HG03097 (cell line): ENCODE data around the gene VSTM2B.

Experiments used
- ATAC-seq: cut with Tn5 transposase; IDR thresholded peaks from one replicate; pipeline ENCODE4 v1.9.1; 2021; ENCODE audit not compliant: unreplicated experiment, low FRiP score

Gene VSTM2B

DNA sequence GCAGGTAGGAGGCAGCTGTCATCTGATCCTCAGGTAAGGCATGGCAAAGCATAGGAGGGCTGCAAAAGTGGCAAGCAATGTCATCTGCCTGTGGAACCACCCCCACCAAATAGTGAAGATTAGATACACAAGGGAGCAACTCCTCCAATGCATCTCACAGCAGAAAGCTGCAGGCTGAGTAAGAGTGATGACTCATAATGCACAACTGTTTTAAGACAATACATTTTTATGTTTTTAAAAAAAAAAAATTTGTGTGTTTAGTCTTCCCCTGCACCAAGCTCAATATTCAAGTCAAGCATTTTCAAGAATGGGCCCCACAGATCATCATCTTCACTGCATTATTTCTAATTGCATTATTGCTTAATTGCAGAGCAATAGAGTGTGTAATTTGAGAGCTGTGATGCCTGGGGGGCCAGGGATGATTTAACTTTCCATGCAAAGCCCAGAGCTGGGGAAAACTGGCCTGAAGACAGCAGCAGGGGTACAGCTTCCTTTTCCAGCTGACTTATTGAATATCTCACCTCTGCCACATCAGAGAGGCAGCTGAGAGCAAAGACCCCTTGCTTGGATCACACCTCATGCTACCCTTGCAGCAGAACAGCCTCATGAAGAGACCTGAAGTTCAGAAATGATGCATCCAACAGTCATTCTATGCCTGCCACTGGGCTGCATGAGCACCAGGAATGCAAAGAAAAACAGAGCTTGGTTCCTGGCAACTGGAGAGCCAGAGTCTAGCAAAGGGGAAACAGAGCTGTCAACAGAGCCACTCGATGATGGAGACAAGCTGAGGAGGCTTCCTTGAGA is 57.6 kb downstream of the VSTM2B start:
- ATAC-seq, result no peak

DNA sequence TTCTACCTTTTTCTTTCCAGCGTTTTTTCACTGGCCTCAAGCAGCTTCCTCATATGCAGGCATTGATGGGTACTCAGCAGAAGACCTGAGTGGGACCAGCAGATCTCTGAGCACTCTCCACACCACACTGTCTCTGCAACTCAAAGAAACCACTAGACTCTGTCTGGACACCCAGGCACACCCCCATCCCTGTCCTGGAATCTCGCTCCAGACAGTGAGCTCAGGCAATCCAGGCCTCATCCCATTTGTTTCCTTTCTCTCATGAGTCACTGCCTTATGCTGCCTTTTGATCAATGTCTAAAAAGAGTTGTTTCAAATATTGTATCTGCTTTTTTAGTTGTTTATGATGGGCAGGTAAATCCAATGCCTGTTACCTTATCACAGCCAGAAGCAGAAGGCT is 60.6 kb downstream of the VSTM2B start:
- no peak for ATAC-seq

DNA sequence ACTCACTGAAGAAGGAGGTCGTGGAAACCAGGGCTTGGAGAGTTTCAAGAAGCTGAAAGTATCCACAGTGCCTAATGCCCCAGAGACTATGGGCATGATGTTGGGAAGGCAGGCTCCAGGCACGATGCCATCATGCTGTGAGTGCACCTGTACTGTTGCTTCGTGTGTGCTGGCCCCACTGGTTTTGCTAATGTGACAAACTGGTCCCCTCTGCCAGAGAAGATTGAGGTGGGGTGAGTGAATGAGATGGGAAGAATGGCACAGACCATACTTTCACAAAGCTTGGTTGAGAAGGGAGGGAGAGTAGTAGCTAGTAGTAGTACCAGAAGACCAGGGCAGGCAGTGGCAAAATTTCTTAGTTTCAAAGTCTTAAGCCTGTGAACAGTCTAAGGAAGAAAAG is 61.3 kb downstream of the VSTM2B start:
- no peak for ATAC-seq

DNA sequence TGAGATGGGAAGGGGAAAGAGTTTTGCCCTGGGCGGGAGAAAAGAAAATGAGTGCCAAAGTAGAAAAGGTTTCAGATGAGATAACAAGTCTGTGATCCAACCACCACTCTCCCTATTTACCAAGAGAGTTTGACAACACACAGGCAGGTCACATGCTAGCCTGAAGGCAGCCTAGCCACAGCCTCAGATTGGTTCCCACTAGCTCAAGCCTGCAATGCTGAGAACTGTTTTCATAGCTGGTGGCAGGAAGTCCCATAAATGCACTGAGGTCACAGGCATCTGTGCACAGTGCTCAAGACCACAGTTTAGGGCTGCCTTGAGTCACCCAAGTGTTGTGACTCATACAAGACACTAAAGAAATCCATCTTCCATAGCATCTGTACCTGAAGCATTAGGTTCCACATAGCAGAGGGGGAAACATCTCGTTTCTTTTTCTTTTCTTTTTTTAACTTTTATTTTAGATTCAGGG is 61.8 kb downstream of the VSTM2B start:
- peak; percentile 83 for ATAC-seq

DNA sequence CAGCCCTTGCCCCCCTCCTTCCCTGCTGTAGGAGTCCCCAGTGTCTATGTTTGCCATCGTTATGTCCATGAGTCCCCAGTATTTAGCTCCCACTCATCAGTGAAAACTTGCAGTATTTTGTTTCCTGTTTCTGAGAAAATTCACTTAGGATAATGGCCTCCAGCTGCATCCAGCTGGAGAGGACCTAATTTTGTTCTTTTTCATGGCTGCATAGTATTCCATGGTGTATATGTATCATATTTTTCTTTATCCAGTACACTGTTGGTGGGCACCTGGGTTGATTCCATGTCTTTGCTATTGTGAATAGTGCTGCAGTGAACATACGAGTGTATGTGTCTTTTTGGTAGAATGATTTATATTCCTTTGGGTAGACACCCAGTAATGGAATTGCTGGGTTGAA is 62.3 kb downstream of the VSTM2B start:
- ATAC-seq, result no peak

DNA sequence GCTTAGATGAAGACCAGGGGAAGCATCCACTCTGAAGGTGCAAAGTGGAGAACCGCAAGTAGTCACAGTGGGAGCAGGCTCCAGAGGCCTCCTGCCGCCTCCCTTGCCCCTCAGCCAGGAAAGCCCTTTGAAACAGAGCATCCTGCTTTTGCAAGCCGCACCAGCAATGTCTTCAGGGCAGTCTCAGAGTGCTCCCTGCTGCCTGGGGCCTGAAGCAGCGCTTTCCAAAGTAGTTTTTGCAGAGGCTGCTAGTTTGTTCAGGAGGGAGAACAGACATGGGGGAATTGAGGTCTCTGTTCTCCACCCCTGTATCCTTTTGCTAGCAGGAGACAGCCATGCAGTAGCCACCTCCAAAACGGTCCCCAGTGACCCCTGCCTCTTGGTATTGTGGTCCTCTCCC is 64.5 kb downstream of the VSTM2B start:
- ATAC-seq, result no peak

DNA sequence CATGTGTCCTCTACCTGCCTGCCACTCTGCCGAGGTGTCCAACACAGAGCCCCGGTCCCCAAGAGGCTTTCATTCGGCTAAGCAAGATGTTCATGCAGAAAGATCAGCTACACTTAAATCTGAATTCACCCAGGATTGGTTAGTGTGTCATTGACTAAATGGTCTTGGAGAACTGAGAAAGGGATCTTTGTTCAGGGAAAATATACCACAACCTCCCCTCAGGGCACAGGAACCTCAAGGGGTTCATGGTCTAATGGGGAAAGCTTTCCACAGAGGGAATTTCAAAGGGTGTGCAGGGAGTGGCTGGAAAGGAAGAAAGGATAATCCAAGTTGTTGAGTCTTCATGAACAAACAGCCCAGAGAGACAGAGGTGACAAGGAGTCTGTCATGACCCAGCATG is 65.9 kb downstream of the VSTM2B start:
- ATAC-seq, result no peak

DNA sequence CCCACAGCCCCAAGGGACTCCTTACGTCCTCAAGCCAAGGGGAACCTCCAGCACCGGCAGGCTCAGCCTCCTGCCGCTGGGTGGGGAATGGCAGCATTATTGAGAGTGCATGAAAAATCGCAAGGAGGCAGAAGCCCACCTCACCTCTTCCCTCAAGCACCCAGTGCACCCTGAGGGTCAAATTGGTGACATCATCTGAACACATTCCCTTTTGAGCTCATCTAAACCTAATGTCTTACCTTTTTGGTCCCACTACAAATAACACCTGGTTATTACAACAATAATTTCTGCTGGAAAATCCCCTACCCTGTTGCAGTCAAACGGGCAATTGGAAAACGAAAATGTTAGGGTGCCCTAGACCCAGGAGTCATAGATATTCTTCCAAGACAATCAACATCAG is 68.1 kb downstream of the VSTM2B start:
- no peak for ATAC-seq

DNA sequence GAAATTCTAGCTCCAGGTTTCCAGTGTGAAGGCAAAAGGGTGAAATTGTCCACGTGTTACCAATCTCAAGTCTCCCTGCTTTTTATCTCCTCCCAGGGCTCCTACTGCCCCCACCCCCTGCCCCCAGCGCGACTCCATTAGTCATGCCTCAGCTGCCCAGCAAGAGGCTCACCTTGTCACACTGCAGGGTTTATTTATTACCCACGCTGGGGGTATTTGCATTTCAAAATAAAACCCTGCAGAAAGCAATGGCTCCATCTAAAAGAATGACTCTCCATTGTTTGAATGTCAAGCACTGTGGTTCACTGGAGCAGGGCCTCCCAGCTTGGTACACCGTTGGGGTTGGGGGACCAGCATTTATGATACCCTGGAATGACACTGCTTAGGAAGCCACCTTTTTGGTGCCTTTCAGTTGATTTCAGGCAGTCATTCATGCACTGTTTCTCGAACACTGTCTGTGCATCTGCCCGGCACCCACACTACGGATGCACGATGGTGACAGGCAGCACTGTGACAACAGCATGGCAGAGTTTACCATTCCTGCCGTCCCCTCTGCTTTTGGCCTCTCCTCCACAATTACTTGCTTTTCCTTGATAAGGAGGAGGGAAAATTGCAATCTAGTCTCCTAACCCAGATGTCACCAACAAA is 70.4 kb downstream of the VSTM2B start:
- ATAC-seq, result no peak

DNA sequence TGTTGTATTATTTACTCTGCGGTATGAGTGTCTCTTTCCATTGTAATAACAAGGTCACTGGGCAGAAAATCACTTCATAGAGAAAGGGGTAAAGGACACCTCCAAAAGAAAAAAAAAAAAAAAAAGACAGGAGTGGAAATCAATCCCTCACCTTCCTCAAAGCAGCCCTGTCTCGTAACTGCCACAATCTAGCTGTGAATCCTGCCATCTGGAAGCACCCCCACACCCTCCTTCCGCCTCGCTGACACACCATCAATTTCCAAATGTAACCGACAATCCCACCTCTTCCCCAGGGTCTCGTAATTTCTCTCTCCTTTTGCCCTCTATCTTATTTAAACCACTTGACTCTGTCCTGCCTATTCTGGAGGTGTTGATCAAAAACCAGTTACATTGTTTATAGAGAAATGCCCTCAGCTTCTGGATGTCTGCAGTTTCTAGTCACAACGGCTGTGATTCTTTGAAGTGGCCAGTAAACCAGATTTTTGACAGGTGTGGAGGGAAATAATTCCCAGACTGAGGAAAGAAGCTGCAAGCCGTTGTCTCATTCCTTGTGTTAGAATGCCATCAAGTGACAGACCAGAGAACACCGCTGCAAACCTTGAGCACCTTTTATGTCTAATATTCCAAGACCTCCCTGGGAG is 71.2 kb downstream of the VSTM2B start:
- no peak for ATAC-seq

DNA sequence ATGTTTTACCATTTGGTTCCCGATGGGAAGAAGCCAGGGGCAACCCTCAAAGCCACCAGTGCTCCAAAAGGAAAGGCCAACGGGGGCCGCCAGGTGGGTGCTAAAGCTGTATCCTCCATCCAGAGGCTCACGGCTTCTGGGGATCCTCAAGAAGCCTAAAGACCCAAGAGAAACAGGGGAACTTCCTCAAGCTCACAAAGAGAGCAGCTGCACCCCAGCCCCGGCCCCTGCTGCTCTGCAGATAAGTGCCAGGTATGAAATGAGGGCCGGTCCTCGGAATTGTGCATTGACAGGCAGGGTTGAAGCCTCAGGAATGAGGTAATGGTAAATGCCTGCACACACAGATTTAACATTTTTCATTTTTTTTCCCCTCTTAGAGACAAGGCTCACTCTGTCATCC is 72.2 kb downstream of the VSTM2B start:
- no peak for ATAC-seq

DNA sequence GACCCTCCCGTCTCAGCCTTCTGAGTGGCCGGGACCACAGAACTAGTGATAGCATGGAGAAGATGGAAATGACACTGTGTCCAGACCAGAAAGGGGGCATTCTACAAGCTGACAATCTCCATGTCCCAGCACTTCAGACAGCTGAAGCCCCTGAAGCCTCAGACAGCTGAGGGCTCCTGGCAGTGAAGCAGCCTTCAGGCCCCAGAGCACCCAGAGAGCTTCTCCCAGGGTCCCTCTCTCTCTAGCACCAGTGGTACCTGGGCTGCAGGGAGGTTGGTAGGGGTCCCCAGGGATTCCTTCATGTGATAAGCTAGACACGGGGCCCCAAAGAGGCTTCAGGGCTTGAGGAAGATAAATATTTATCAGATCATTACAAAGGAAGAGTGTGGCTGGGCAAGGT is 72.7 kb downstream of the VSTM2B start:
- no peak for ATAC-seq

DNA sequence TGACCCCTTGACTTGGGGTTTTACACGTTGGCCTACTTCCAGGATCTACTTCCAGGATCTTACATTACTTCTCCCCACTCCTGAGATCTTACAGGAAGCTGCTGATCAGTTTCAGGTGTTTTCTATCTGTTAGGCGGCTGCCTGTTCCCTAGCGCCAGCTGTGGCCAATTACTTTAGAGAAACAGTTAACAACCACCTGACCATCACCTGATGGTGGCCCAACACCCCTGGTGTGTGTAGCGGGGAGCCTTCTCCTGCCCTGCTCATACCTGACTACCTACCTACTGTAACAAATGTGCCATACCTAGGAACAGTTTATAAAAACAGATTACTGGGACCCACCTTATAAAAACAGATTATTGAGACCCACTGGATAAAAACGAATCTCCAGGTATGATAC is 77.5 kb downstream of the VSTM2B start:
- ATAC-seq, result no peak

DNA sequence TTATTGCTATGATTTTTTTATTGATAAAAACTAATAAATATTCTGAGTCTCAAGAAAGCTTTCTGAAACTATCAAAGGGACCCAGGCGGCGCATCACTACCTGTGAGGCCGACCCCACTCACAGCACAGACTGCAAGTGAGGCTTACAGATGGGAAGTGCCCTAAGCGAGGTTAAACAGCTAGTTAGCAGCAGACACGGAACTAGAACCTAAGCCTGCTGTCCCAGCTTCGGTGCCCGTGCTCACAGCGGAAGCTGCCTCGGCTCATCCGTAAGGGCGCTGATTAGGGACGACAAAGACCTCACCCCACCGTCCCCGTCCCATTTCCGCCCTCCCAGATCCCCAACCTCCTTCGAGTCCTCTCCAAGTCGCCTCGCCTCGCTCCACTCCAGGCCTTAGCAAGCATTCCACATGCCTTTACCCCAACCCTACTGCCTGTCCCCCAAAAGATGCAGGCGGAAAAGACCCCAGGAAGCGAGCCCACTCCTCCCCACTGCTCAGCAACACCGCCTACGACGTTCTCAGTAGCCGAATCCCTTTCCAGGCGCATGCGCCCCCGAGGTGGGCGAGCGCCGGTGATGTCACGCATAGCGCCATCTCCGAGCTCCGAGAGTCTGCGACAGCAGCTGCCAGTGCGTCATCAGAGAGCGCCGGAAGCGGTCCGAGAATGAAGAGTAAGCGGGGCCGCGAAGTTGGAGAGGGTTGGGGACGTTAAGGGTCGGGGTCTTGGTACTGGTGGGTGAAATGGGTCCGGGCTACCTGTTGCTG is 80.0 kb downstream of the VSTM2B start, which contains the start of gene POP4:
Gene POP4 (plus strand): TSS at position 631 of the 767 bp plus-strand sequence. CDS start 36 bp downstream, at position 667.
- ATAC-seq, result peak; percentile 73

DNA sequence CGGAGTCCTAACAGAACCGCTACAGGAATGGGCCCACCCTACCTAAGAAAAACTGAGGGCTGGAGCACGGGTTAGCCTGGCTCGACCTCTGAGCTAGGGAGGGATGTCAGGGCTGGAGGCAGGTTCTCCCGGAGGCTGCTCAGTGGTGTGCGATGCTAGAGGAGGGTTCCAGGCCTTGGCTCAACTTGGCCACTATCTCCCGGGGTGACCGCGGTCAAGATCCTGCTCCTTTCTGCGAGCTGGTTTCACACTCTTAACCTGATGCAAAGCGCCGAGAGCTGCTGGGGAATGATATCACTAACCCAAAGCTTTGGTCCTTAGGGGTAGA is 80.6 kb downstream of the VSTM2B start:
- ATAC-seq, result no peak

DNA sequence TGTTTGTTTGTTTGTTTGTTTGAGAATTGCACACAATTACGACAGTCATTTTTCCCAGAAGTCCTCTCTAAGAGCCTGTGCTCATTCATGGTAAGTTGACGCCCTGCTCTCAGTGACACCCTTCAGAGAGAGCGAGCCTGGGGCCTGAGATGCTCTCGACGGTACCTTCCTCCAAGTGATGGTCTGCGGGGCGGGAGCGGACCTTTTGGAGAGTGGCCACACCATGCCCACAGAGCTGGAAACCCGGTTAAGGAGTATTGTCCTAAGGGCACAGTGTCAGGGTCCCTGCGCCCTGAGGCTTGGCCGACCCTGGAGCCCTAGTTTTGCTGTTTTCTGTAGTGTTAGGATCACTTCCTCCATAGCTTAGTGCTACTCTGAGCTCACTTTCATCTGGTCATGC is 83.8 kb downstream of the VSTM2B start:
- ATAC-seq, result no peak

DNA sequence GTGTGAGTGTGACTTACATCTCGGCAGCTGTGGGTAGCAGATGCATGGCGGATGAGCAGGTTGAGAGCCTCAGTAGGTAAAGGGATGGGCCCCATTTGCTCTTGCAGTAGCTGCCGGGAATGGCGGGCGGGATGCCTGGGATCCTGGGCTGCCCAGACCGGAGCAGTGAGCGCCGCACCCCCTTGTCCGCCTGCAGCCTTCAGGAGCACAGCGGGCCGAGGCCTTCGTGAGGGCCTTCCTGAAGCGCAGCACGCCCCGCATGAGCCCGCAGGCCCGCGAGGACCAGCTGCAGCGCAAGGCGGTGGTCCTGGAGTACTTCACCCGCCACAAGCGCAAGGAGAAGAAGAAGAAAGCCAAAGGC is 84.4 kb downstream of the VSTM2B start:
- ATAC-seq, result no peak

DNA sequence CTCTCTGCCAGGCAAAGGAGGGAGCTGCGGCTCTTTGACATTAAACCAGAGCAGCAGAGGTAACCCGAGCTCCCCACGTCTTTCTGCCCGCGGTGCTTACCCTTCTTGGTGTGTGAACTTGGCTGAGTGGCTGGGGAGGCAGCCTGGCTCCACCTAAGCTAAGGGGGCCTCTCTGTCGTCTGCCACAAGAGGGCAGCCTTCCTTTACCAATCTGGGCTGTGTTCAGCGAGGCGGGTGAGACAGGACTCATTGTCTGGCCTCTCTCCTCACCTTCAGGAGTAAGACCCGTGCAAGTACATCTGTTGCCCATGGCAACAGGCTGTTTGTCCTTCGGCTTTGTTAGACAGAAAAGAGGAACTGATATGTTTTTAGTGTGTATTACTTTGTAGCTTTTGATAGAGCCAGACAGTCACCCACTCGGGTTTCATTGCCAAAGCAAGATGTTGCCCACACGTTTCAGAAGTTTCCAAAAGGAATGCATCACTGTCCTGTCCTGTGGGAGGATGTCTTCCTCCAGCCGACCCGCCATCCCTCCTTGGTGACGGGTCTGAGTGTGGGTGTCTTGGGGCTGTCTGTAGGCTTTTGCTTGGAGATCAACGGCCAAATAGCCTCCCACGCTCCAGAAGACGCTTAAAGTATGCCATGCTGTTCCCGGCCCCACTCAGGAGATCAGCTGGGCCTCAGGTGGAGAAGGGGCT is 84.9 kb downstream of the VSTM2B start:
- peak; percentile 63 for ATAC-seq

DNA sequence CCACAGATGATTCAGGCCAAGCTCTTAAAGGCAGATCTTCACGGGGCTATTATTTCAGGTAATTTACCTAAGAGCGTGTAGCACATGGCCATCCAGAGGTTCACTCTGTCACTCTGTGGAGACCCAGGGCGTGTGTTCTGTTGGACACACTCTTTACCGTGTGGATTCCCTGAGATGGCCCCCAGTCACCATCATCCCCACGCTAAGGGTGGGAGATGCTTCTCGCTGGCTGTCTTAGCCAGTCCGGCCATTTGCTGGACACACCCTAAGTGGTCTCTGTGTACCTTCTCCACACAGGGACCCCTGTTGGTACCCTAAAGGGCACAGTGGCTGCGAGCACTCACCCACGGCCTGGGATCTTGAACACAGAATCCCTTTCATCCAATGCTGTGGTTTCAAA is 86.3 kb downstream of the VSTM2B start:
- no peak for ATAC-seq

DNA sequence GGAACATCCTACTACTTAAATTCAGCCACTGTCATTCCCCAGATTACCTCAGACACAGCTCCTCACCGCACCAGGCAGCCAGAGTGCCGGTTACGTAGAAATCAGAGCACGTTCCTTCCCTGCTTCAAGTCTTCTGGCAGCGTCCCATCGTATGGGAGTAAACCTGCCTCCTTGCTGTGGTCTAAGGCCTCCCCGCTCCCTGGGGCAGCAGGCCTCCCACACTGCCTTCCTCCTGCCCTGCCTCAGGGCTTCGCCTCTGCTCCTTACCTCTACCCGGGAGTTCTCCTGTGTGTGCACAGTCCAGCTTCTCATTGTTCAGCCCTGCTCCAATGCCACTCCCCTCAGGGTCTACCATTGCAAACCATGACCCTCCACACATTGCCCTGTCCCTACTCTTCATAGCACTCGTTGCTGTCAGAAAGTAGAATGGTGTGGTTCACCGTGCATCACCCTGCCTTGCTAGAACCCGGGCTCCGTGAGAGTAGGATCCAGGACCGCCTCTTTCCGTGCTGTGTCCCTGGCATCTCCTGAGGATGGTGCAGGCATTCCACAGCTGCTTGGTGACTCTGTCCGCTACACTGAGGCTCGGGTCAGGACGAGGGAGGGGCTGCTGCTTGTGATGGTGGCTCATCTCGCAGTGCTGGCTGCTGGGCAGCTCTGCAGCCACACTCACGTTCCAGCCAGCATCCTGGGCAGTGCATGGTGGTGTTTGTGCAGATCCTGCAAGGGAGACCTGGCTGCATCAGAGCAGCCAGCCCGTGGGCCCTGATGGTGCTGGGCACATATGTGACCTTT is 87.2 kb downstream of the VSTM2B start:
- ATAC-seq, result no peak
